ENCODE data around the gene VTCN1. TPM values are rescaled to one million over a fixed set of nuclear protein-coding genes. Genes with fewer than 3 reads are reported as not detected.
"Not testable (repeated sequence)": the region's sequence is repeated elsewhere in the genome, so short reads cannot be mapped to it uniquely, and the experiment has no call there.

Gene VTCN1
- total RNA-seq, 1 donor from 2014 or later = 0.41 TPM

DNA sequence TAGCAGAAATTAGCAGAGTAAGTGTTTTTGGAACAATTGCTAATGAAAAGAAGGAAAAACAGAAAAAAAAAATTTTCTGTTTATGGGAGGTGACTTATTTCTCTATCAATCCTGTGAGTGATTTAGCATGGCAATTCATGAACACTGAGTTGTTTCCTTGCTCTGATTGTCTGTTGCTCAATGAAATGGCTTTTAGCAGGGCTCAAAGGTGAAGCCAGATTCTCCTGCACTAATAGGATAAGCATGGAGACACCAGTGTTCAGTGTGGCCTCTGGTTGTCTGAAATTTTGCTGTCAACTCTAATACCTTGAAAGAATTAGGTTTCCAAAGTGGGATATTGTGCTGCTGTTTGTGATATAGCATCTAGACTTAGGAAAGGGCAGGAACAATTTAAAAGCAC, 105.0 kb downstream of the VTCN1 start:
- no peak for FAIRE-seq
- no peak for DNase-seq (ENCODE audit: low spot score in 2 of 2)

- DNase-seq (ENCODE audit: low spot score in 2 of 2) (no peak), FAIRE-seq (no peak)
These were observed 105.7 kb downstream of the VTCN1 start for GRCh38 chr1:117104986-117105385.

GRCh38 chr1:117101858-117102257, 108.9 kb downstream of the VTCN1 start:
- FAIRE-seq; DNase-seq (ENCODE audit: low spot score in 2 of 2): not testable (repeated sequence)

DNA sequence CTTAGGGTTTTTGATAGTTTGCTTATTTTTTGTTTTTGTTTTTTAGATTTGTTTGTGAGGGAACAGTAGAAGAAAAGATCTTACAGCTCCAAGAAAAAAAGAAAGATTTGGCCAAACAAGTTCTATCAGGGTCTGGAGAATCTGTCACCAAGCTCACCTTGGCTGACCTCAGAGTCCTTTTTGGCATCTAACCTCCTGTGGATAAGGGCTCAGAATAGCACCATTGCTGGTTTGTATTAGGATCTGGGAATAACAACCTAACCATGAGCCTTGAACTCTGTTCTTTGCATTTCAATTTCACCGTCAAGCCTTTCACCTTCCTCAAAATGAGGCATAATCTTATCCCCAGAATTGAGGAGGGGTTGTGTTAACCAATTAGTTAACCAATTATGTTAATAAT, 109.4 kb downstream of the VTCN1 start:
- no peak for DNase-seq (ENCODE audit: low spot score in 2 of 2)

GRCh38 chr1:117098287-117098890, 112.3 kb downstream of the VTCN1 start:
- FAIRE-seq (no peak), DNase-seq (ENCODE audit: low spot score in 2 of 2) (no peak)

More for the DNA sequence above, 109.4 kb downstream of the VTCN1 start:
- FAIRE-seq = no peak

DNA sequence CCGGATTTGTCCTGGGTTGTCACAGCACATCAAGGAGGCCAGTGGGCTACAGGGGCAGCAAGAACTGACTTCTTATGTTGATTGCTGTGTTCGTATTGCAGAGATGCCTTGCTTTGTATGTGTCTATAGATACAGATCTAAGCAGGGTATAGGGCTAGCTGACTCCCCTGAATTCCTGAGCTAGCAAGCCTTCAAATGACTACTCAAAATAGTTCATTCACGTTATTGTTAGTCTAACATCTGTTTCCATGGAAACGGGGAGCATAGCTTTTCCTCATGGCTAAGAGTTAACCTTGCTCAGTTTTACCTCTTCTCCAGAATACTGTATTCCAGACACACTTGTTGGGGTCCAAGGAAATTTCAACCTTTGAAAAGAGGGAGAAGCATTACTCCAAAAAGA, 113.3 kb downstream of the VTCN1 start:
- FAIRE-seq (no peak), DNase-seq (ENCODE audit: low spot score in 2 of 2) (no peak)

- FAIRE-seq (no peak), DNase-seq (ENCODE audit: low spot score in 2 of 2) (no peak)
These were observed 113.7 kb downstream of the VTCN1 start for GRCh38 chr1:117096951-117097408.

DNA sequence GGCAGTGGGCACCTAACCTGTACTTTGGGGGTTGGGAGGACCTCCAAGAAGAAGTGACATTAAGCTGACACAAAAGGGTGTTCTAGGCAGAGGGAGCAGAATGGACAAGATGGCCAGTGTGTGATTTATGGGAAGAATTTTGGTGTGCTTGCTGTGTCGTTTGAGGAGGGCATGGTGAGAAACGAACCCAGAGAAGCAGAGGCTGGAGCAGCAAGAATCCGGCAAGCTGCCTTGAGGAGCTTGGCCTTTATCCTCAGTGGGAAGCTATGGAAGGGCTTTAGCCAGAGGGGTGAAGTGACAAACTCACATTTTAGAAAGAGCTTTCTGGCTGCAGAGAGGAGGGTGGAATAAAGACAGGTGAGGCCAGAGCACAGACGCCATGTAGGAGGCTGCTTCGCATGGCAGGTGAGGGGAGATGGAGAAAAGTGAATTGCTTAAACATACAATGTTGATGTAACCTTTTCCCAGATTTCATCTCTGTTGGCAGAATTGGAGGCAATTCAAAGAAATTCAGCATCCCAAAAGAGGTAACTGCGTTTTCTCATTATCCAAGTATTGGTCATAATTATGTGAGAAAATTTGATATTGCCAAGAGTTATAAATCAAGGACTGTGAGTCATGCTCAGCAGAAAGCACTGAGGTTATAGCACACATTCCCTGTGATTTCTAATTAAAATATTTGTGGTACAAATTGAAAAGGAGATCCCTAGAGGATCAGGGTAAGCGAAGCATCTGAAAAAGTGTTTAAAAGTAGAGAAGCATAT, 115.7 kb downstream of the VTCN1 start:
- DNase-seq (ENCODE audit: low spot score in 2 of 2) (no peak), FAIRE-seq (no peak)

DNA sequence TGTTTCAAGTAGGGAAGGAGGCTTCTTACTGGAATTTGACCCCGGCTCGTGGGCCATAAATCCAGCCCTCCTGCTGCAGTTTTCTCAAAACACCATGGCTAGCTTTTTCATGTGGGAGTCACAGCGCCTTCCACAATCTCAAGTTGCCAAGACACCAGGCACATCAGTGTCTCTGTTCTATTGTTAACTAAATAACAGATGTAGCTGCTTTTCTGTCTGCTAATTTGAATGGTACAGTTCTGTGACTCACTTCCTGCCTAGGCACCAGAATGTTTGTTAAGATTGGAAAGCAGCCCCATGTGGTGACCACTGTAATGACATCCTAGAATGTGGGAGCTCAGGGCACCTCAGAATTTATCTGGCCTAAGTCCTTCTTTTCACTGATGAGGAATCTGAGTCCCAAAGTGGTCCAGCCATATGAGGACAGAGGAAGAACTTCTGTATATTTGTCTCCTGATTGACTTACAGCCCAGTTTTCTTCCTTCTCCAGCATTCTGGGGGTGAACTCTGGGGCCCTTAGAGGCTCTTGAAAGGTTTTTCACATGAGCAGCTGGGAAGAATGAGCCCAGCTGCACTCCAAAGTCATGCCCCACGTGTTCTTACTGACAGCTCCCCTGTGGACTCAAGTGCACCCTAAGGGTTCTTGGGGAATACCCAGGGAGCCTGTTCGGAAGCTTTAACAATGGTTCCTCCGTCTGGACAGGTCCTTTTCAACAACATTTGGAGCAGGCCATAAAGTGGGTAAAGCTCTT, 116.7 kb downstream of the VTCN1 start:
- no peak for DNase-seq (ENCODE audit: low spot score in 2 of 2)
- no peak for FAIRE-seq

Small RNA genes within 50 kb of the gene (small RNA-seq; reads per million reads assigned to genes)
- gene MIR942 = 0.97 reads per million, percentile 64 among the genes with 10 or more reads in this experiment
- gene RF00017 = not detected

Other genes starting within 250 kb of the VTCN1 start
- gene CD101, start 209.2 kb downstream of the VTCN1 start, total RNA-seq = 0.82 TPM
- 3.3 TPM for gene TTF2, start 150.6 kb downstream of the VTCN1 start, total RNA-seq
- gene TRIM45, start 89.2 kb downstream of the VTCN1 start, total RNA-seq = 3.7 TPM
- 129 TPM for gene MAN1A2, start 156.5 kb upstream of the VTCN1 start, total RNA-seq

Measured in frontal cortex (tissue), 4 donors.